HepG2 (cell line): ENCODE measurements around the gene HINFP. TPM values are rescaled to one million over a fixed set of nuclear protein-coding genes. Genes with fewer than 3 reads are reported as not detected.
A peak's percentile ranks its signal among the peaks of the same experiment; 100 is the strongest.

Source experiments
- DNMT3B ChIP-seq: conservative IDR thresholded peaks from 2 replicates; pipeline ENCODE4 v1.6.1; 2016; ENCODE audit warnings: missing biosample characterization, control low read depth
- KLF6 ChIP-seq: IDR thresholded peaks from 2 replicates; pipeline ENCODE4 v1.8.0; 2016; ENCODE audit warnings: missing biosample characterization, missing genetic modification reagents
- MED1 ChIP-seq: sonication (generic); formaldehyde crosslinking; IDR thresholded peaks from 2 replicates; pipeline ENCODE4 v1.4.0; 2020; ENCODE audit warnings: missing genetic modification reagents
- POLR2A ChIP-seq, 2 experiments: IDR thresholded peaks; 2 replicates each; pipeline ENCODE4 v1.6.1; 2011; ENCODE audit warnings: low read depth in 2 of 2, low read length in 2 of 2, mild to moderate bottlenecking in 1 of 2, moderate library complexity in 1 of 2; ENCODE audit not compliant: insufficient read depth in 1 of 2
- RXRB ChIP-seq: IDR thresholded peaks from 2 replicates; pipeline ENCODE4 v1.6.1; 2016; ENCODE audit warnings: borderline replicate concordance, missing genetic modification reagents, missing compliant biosample characterization
- U2AF1 ChIP-seq: fragments of 200-400 bp; formaldehyde crosslinking; optimal IDR thresholded peaks from 2 replicates; pipeline ENCODE3; 2017; ENCODE audit warnings: mild to moderate bottlenecking, low read depth, low read length
- ZKSCAN5 ChIP-seq: sonication (generic); formaldehyde crosslinking; IDR thresholded peaks from 2 replicates; pipeline ENCODE4 v1.5.1; 2020; ENCODE audit warnings: mild to moderate bottlenecking, missing genetic modification reagents
- ZMAT3 ChIP-seq: sonication (generic); formaldehyde crosslinking; conservative IDR thresholded peaks from 2 replicates; pipeline ENCODE4 v1.7.0; 2021; ENCODE audit warnings: missing genetic modification reagents
- ZNF205 ChIP-seq: IDR thresholded peaks from 2 replicates; pipeline ENCODE4 v1.6.1; 2018; ENCODE audit warnings: missing biosample characterization, missing genetic modification reagents
- ZNF563 ChIP-seq: sonication (generic); formaldehyde crosslinking; IDR thresholded peaks from 2 replicates; pipeline ENCODE4 v1.8.0; 2022; ENCODE audit warnings: mild to moderate bottlenecking, moderate library complexity, missing genetic modification reagents
- ZNF607 ChIP-seq: sonication (generic); formaldehyde crosslinking; IDR thresholded peaks from 2 replicates; pipeline ENCODE4 v1.5.1; 2020; ENCODE audit warnings: missing genetic modification reagents, mild to moderate bottlenecking, borderline replicate concordance
- ZNF792 ChIP-seq: IDR thresholded peaks from 2 replicates; pipeline ENCODE4 v1.6.1; 2016
- polyA plus RNA-seq, 8 experiments: library from polyadenylated mRNA; depleted of rRNA in 3 of 8; stranded (reverse) in 7 of 8; unstranded in 1 of 8; fragments of >200 nt; fragmentation: Illumina TruSeq in 4 of 8; extraction: Trizol in 4 of 8; gene quantifications; 2 replicates each; pipeline versions ENCODE4 v1.2.1 to v1.2.3, GENCODE V29; 2011 to 2016; ENCODE audit warnings: low read depth in 4 of 8, missing spikeins in 1 of 8, mixed read lengths in 1 of 8; ENCODE audit not compliant: insufficient read depth in 1 of 8
- total RNA-seq, 5 experiments: library from RNA; depleted of rRNA; stranded (reverse); fragments of >200 nt; fragmentation: Illumina TruSeq; extraction: Trizol; gene quantifications; 2 replicates each; pipeline ENCODE4 v1.2.3, GENCODE V29; 2016; ENCODE audit warnings: low read depth in 1 of 5
- TF ChIP-seq, protein P1 (sequence below): sonication (generic); formaldehyde crosslinking; IDR thresholded peaks from 2 replicates; pipeline ENCODE4 v1.5.0; 2020; ENCODE audit warnings: missing genetic modification reagents, mild to moderate bottlenecking, borderline replicate concordance
- TF ChIP-seq, protein P2 (sequence below): sonication (generic); formaldehyde crosslinking; IDR thresholded peaks from 2 replicates; pipeline ENCODE4 v1.4.0; 2020; ENCODE audit warnings: missing genetic modification reagents
- TF ChIP-seq, protein P3 (sequence below): sonication (generic); formaldehyde crosslinking; IDR thresholded peaks from 2 replicates; pipeline ENCODE4 v1.8.0; 2022; ENCODE audit warnings: low read depth, missing genetic modification reagents
- TF ChIP-seq, protein P4 (sequence below): IDR thresholded peaks from 2 replicates; pipeline ENCODE4 v1.6.1; 2016; ENCODE audit warnings: mild to moderate bottlenecking, missing biosample characterization, missing genetic modification reagents
- TF ChIP-seq, protein P5 (sequence below): sonication (generic); formaldehyde crosslinking; conservative IDR thresholded peaks from 2 replicates; pipeline ENCODE4 v1.4.0; 2020; ENCODE audit warnings: missing genetic modification reagents
- TF ChIP-seq, protein P6 (sequence below): sonication (generic); formaldehyde crosslinking; IDR thresholded peaks from 2 replicates; pipeline ENCODE4 v1.4.0; 2020; ENCODE audit warnings: missing genetic modification reagents
- TF ChIP-seq, protein P7 (sequence below): fragments of 450-650 bp; IDR thresholded peaks from 2 replicates; pipeline ENCODE4 v1.6.1; 2016

Gene HINFP
- total and polyA plus RNA-seq, 2 of the 13 experiments (the other 11 are each of a cell fraction or from before 2014, with no cell fraction given): 15.1 to 21.4 TPM

DNA sequence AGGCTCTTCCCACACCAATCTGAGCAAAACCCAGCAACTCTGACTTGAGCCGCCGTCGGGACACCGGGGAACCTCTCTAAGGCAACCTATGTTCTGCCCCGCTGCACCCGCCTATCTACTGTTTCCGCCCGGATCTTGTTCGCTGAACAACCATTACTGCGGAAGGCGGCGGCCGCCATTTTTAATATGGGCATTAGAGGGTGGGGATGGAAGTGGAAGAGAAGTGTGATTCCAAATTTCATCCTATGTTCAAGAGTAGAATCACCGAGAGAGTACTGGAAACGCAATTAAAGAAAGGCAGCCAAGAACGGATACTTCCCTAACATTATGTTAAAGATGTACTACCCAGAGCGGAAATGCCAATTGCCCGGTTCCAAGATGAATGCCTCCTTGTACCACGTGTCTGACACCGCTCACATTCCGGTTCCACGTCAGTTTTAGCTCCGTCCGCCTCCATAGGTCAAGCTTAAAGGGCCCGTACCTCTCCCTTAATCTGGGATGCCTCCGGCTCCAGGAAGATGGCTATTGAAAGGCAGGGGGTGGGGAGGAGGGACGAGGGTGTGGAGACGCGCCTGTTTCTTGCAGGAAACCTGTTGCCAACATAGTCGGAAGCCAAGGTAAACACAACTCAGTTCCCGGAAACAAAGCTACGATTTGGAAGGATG is 19.5 kb upstream of the HINFP start, which contains the start of gene DPAGT1 (continued):
- TF ChIP-seq ZKSCAN5 (CRISPR knock-in tag): no peak
- no peak for TF ChIP-seq U2AF1
- TF ChIP-seq ZNF792 (CRISPR knock-in tag): peak; percentile 40; the same call in 1 of the 2 replicates
- TF ChIP-seq KLF6 (CRISPR knock-in tag): 0 out of 2 replicates have a peak, but pooled peaks have one; percentile 25
- peak; percentile 42; the same call in 1 of the 2 replicates for TF ChIP-seq ZNF563 (CRISPR knock-in tag)
- no peak for TF ChIP-seq ZMAT3 (CRISPR knock-in tag)
- TF ChIP-seq, protein P1, sequence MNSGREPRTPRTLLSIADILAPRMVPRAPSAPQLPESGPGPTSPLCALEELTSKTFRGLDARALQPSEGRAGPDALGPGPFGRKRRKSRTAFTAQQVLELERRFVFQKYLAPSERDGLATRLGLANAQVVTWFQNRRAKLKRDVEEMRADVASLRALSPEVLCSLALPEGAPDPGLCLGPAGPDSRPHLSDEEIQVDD (CRISPR knock-in tag): no peak
- TF ChIP-seq, protein P2, sequence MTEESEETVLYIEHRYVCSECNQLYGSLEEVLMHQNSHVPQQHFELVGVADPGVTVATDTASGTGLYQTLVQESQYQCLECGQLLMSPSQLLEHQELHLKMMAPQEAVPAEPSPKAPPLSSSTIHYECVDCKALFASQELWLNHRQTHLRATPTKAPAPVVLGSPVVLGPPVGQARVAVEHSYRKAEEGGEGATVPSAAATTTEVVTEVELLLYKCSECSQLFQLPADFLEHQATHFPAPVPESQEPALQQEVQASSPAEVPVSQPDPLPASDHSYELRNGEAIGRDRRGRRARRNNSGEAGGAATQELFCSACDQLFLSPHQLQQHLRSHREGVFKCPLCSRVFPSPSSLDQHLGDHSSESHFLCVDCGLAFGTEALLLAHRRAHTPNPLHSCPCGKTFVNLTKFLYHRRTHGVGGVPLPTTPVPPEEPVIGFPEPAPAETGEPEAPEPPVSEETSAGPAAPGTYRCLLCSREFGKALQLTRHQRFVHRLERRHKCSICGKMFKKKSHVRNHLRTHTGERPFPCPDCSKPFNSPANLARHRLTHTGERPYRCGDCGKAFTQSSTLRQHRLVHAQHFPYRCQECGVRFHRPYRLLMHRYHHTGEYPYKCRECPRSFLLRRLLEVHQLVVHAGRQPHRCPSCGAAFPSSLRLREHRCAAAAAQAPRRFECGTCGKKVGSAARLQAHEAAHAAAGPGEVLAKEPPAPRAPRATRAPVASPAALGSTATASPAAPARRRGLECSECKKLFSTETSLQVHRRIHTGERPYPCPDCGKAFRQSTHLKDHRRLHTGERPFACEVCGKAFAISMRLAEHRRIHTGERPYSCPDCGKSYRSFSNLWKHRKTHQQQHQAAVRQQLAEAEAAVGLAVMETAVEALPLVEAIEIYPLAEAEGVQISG: peak; percentile 90
- no peak for TF ChIP-seq DNMT3B (CRISPR knock-in tag)
- TF ChIP-seq, protein P3, sequence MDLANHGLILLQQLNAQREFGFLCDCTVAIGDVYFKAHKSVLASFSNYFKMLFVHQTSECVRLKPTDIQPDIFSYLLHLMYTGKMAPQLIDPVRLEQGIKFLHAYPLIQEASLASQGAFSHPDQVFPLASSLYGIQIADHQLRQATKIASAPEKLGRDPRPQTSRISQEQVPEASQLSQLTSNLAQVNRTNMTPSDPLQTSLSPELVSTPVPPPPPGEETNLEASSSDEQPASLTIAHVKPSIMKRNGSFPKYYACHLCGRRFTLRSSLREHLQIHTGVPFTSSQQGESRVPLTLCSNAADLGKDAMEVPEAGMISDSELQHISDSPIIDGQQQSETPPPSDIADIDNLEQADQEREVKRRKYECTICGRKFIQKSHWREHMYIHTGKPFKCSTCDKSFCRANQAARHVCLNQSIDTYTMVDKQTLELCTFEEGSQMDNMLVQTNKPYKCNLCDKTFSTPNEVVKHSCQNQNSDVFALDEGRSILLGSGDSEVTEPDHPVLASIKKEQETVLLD: no peak
- peak in 1 of 2 experiments; percentile 53; a peak in 3 of 4 replicates for TF ChIP-seq POLR2A (IDR thresholded peaks at IDR 0.05; ENCODE audit: insufficient read depth in 1 of 2, low read depth in 2 of 2, low read length in 2 of 2)
- TF ChIP-seq ZNF607 (CRISPR knock-in tag): peak; percentile 4; the same call in 1 of the 2 replicates
- TF ChIP-seq, protein P4, sequence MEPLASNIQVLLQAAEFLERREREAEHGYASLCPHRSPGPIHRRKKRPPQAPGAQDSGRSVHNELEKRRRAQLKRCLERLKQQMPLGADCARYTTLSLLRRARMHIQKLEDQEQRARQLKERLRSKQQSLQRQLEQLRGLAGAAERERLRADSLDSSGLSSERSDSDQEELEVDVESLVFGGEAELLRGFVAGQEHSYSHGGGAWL (CRISPR knock-in tag): peak; percentile 84
- TF ChIP-seq, protein P5, sequence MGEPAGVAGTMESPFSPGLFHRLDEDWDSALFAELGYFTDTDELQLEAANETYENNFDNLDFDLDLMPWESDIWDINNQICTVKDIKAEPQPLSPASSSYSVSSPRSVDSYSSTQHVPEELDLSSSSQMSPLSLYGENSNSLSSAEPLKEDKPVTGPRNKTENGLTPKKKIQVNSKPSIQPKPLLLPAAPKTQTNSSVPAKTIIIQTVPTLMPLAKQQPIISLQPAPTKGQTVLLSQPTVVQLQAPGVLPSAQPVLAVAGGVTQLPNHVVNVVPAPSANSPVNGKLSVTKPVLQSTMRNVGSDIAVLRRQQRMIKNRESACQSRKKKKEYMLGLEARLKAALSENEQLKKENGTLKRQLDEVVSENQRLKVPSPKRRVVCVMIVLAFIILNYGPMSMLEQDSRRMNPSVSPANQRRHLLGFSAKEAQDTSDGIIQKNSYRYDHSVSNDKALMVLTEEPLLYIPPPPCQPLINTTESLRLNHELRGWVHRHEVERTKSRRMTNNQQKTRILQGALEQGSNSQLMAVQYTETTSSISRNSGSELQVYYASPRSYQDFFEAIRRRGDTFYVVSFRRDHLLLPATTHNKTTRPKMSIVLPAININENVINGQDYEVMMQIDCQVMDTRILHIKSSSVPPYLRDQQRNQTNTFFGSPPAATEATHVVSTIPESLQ: no peak
- TF ChIP-seq MED1 (CRISPR knock-in tag): peak; percentile 6; the same call in 1 of the 2 replicates
- TF ChIP-seq, protein P6, sequence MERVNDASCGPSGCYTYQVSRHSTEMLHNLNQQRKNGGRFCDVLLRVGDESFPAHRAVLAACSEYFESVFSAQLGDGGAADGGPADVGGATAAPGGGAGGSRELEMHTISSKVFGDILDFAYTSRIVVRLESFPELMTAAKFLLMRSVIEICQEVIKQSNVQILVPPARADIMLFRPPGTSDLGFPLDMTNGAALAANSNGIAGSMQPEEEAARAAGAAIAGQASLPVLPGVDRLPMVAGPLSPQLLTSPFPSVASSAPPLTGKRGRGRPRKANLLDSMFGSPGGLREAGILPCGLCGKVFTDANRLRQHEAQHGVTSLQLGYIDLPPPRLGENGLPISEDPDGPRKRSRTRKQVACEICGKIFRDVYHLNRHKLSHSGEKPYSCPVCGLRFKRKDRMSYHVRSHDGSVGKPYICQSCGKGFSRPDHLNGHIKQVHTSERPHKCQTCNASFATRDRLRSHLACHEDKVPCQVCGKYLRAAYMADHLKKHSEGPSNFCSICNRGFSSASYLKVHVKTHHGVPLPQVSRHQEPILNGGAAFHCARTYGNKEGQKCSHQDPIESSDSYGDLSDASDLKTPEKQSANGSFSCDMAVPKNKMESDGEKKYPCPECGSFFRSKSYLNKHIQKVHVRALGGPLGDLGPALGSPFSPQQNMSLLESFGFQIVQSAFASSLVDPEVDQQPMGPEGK (CRISPR knock-in tag): 0 out of 2 replicates have a peak, but pooled peaks have one; percentile 5
- TF ChIP-seq, protein P7, sequence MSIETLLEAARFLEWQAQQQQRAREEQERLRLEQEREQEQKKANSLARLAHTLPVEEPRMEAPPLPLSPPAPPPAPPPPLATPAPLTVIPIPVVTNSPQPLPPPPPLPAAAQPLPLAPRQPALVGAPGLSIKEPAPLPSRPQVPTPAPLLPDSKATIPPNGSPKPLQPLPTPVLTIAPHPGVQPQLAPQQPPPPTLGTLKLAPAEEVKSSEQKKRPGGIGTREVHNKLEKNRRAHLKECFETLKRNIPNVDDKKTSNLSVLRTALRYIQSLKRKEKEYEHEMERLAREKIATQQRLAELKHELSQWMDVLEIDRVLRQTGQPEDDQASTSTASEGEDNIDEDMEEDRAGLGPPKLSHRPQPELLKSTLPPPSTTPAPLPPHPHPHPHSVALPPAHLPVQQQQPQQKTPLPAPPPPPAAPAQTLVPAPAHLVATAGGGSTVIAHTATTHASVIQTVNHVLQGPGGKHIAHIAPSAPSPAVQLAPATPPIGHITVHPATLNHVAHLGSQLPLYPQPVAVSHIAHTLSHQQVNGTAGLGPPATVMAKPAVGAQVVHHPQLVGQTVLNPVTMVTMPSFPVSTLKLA: peak; percentile 68
- TF ChIP-seq ZNF205 (CRISPR knock-in tag): no peak
- no peak; the same call in 1 of the 2 replicates for TF ChIP-seq RXRB
